WERI-Rb-1 (cell line): ENCODE measurements around the gene USP7.

ENCODE experiments used
- DNase-seq: peaks from one replicate; pipeline ENCODE4 v3.0.0-alpha.2; 2020
- H3K27ac ChIP-seq: fragments of 250-450 bp; sonication (Bioruptor Pico); 2 replicates; pipeline ENCODE4 v1.5.1; 2020; ENCODE audit warnings: mild to moderate bottlenecking, moderate library complexity
- H3K27me3 ChIP-seq: fragments of 250-450 bp; sonication (Bioruptor Pico); 2 replicates; pipeline ENCODE4 v1.5.1; 2021; ENCODE audit warnings: mild to moderate bottlenecking, low read depth, moderate library complexity; ENCODE audit not compliant: insufficient read depth, severe bottlenecking
- H3K36me3 ChIP-seq: fragments of 250-450 bp; sonication (Bioruptor Pico); 2 replicates; pipeline ENCODE4 v1.5.1; 2020; ENCODE audit warnings: mild to moderate bottlenecking, moderate library complexity
- H3K4me3 ChIP-seq: 2 replicates; pipeline ENCODE4 v1.5.1; 2011; ENCODE audit warnings: low read depth, mild to moderate bottlenecking, control low read depth, low read length
- H3K9me3 ChIP-seq: fragments of 250-450 bp; sonication (Bioruptor Pico); 2 replicates; pipeline ENCODE4 v1.5.1; 2021; ENCODE audit warnings: mild to moderate bottlenecking, moderate library complexity; ENCODE audit not compliant: severe bottlenecking
- CTCF ChIP-seq: IDR thresholded peaks from 2 replicates; pipeline ENCODE4 v1.5.1; 2011; ENCODE audit warnings: low read depth, mild to moderate bottlenecking, control low read depth, inconsistent platforms, low read length

The USP7 gene

GRCh38 chr16:8864480-8865110 lies 99.1 kb downstream of the USP7 start:
- peaks cover 61% of the 10 kb centered on the region for H3K36me3 ChIP-seq
- no peak overlapping the region for H3K27ac ChIP-seq
- no peak overlapping the region for H3K4me3 ChIP-seq
- no peak for DNase-seq
- H3K9me3 ChIP-seq: no peaks in the 10 kb centered on the region
- no peaks in the 10 kb centered on the region for H3K27me3 ChIP-seq
- TF ChIP-seq CTCF: no peak

DNA sequence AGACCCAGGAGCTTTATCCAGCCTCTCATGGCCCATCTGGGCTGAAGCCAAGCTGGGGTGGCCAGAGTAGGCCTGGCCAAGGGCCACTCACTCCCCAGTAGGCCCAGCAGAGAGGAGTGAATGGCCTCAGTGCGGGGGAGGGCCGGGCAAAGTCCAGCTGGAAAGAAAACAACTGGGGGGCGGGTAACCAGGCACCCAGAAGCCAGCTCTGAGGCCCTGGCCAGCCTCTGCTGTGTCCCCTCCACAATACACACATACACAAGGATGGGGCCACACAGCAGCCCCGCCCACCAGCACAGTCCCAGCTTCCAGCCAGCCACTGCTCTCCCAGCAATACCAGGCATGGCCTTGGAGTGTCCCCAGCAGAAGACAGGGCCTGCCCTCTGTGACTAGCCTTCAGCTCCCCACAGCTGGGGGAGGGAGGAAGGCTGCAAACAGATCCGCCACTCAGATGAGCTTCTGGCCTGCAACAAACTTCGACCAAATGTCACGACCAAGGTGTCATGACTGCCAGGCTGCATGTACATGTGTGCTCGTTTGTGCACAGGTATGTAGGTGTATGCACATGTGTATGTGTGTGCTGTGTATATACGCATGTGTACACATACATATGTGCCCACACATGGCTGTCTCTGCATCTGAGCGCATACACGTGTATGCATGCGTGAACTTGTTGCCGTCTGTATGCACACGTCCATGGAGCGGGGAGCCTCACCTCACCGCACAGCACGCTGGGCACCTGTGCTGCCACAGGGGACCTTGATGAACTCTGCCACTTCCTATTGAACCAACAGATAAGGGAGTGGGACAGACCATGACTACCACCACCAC lies 99.9 kb downstream of the USP7 start:
- Histone ChIP-seq H3K27me3 (no peaks in the 10 kb centered on the region), H3K36me3 (peaks cover 67% of the 10 kb centered on the region), H3K4me3 (no peak overlapping the region), H3K27ac (no peak overlapping the region), H3K9me3 (no peaks in the 10 kb centered on the region)
- TF ChIP-seq CTCF: 0 out of 2 replicates have a peak, but pooled peaks have one; percentile 13
- no peak for DNase-seq

GRCh38 chr16:8862309-8863130 lies 101.2 kb downstream of the USP7 start:
- Histone ChIP-seq H3K9me3 (no peaks in the 10 kb centered on the region), H3K4me3 (no peak overlapping the region), H3K27ac (no peak overlapping the region), H3K36me3 (peaks cover 68% of the 10 kb centered on the region), H3K27me3 (no peaks in the 10 kb centered on the region)
- DNase-seq: no peak
- TF ChIP-seq CTCF: no peak

DNA sequence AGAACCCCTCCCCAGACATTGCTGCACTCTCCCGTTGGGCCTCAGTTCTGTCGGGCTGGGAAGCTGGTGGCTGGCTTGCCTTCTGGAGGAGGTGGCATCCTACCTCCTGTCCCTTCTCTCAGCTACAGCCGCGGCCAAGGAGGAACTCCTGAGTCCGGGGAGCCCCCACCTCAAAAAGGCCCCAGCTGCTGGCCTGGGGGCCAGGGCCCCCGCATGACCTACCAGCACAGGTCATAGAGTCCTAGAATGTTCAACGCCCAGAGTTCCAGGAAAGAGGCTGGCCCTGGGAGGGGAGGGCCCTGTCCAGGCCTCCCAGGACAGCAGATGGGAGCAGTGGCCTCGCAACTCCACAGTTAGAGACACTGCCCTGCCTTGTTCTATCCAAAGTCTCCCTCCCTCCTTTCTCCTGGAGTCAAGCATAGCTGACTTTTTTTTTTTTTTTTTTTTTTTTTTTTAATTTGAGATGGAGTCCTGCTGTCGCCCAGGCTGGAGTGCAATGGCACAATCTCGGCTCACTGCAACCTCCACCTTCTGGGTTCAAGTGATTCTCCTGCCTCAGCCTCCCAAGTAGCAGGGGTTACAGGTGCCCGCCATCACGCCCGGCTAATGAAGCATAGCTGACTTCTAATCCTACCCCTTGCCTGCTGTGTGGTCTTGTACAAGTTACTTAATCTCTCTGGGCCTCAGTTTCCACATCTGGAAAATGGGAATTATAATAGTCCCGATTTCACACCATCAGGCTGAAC lies 102.0 kb downstream of the USP7 start:
- no peak for TF ChIP-seq CTCF
- Histone ChIP-seq H3K27ac (no peak overlapping the region), H3K9me3 (no peaks in the 10 kb centered on the region), H3K27me3 (no peaks in the 10 kb centered on the region), H3K4me3 (no peak overlapping the region), H3K36me3 (peaks cover 66% of the 10 kb centered on the region)
- DNase-seq: no peak
